A172 (cell line): ENCODE results near the gene TSPAN9. TPM values are rescaled to one million over a fixed set of nuclear protein-coding genes. Genes with fewer than 3 reads are reported as not detected.

Experiments used
- DNase-seq: peaks from one replicate; pipeline ENCODE4 v3.0.0-alpha.2; 2015; ENCODE audit warnings: low spot score
- total RNA-seq: library from RNA; depleted of rRNA; stranded (reverse); fragments of >200 nt; shearing (Covaris generic); gene quantifications from 2 replicates; pipeline ENCODE4 v1.2.3, GENCODE V29; 2014

TSPAN9 gene
- total RNA-seq, 1 experiment from 2014 or later = 7.0 TPM

GRCh38 chr12:3077572-3078081 is 448 bp downstream of the TSPAN9 start:
- no peak for DNase-seq

- no peak for DNase-seq
These were observed 1.1 kb downstream of the TSPAN9 start for GRCh38 chr12:3078086-3078820.

- no peak for DNase-seq
These were observed 3.9 kb downstream of the TSPAN9 start for GRCh38 chr12:3081091-3081490.

- no peak for DNase-seq
These were observed 4.7 kb downstream of the TSPAN9 start for GRCh38 chr12:3081886-3082285.

- no peak for DNase-seq
These were observed 6.2 kb downstream of the TSPAN9 start for GRCh38 chr12:3083241-3083920.

- no peak for DNase-seq
These were observed 6.8 kb downstream of the TSPAN9 start for GRCh38 chr12:3083921-3084347.

GRCh38 chr12:3084742-3085141 is 7.6 kb downstream of the TSPAN9 start:
- DNase-seq = no peak

GRCh38 chr12:3085341-3086139 is 8.4 kb downstream of the TSPAN9 start:
- no peak for DNase-seq

- DNase-seq = no peak
These were observed 9.0 kb downstream of the TSPAN9 start for GRCh38 chr12:3086211-3086610.

- DNase-seq = no peak
These were observed 9.6 kb downstream of the TSPAN9 start for GRCh38 chr12:3086729-3087323.

GRCh38 chr12:3087758-3088650 is 10.8 kb downstream of the TSPAN9 start:
- no peak for DNase-seq

GRCh38 chr12:3089588-3089987 is 12.4 kb downstream of the TSPAN9 start:
- DNase-seq = no peak

- DNase-seq = no peak
These were observed 13.3 kb downstream of the TSPAN9 start for GRCh38 chr12:3090240-3091037.

GRCh38 chr12:3091038-3091319 is 13.8 kb downstream of the TSPAN9 start:
- no peak for DNase-seq

- no peak for DNase-seq
These were observed 14.4 kb downstream of the TSPAN9 start for GRCh38 chr12:3091382-3092241.

- no peak for DNase-seq
These were observed 15.6 kb downstream of the TSPAN9 start for GRCh38 chr12:3092764-3093163.

- no peak for DNase-seq
These were observed 20.1 kb downstream of the TSPAN9 start for GRCh38 chr12:3097186-3097804.

- no peak for DNase-seq
These were observed 20.7 kb downstream of the TSPAN9 start for GRCh38 chr12:3097836-3098235.

GRCh38 chr12:3098436-3098835 is 21.3 kb downstream of the TSPAN9 start:
- DNase-seq = no peak
